Measurements from ENCODE around the gene COQ8A.

COQ8A gene

GRCh38 chr1:226942392-226942791 lies 2.3 kb downstream of the COQ8A start:
- TF ChIP-seq CTCF (IDR thresholded peaks at IDR 0.05) = no peak
- H3K27ac Mint-ChIP-seq = no peak overlapping the region

GRCh38 chr1:226943156-226943555 lies 3.1 kb downstream of the COQ8A start:
- H3K4me1 Mint-ChIP-seq = peaks cover 71% of the 10 kb centered on the region
- H3K4me3 Mint-ChIP-seq = no peak overlapping the region
- peaks cover 5% of the 10 kb centered on the region for H3K36me3 Mint-ChIP-seq (ENCODE audit: low read depth)
- H3K9me3 Mint-ChIP-seq = peaks cover 11% of the 10 kb centered on the region
- TF ChIP-seq CTCF (IDR thresholded peaks at IDR 0.05) = no peak
- H3K27me3 Mint-ChIP-seq (ENCODE audit: low read depth, poor library complexity) = peaks cover 22% of the 10 kb centered on the region
- no peak overlapping the region for H3K27ac Mint-ChIP-seq
- DNase-seq = no peak

More at GRCh38 chr1:226942392-226942791, 2.3 kb downstream of the COQ8A start:
- H3K9me3 Mint-ChIP-seq = peaks cover 11% of the 10 kb centered on the region
- H3K4me1 Mint-ChIP-seq = peaks cover 76% of the 10 kb centered on the region
- no peak overlapping the region for H3K4me3 Mint-ChIP-seq
- DNase-seq = no peak
- peaks cover 4% of the 10 kb centered on the region for H3K36me3 Mint-ChIP-seq (ENCODE audit: low read depth)
- peaks cover 22% of the 10 kb centered on the region for H3K27me3 Mint-ChIP-seq (ENCODE audit: low read depth, poor library complexity)

- Mint-ChIP-seq H3K27ac (no peak overlapping the region), H3K36me3 (ENCODE audit: low read depth) (peaks cover 7% of the 10 kb centered on the region), H3K27me3 (ENCODE audit: low read depth, poor library complexity) (peaks cover 17% of the 10 kb centered on the region), H3K4me1 (peaks cover 63% of the 10 kb centered on the region), H3K4me3 (no peak overlapping the region), H3K9me3 (peaks cover 13% of the 10 kb centered on the region)
- DNase-seq = no peak
- TF ChIP-seq CTCF (IDR thresholded peaks at IDR 0.05) = no peak
Observed at GRCh38 chr1:226943927-226944326, 3.8 kb downstream of the COQ8A start.

- H3K9me3 Mint-ChIP-seq = peaks cover 13% of the 10 kb centered on the region
- H3K36me3 Mint-ChIP-seq (ENCODE audit: low read depth) = peaks cover 7% of the 10 kb centered on the region
- no peak for TF ChIP-seq CTCF (IDR thresholded peaks at IDR 0.05)
- H3K27me3 Mint-ChIP-seq (ENCODE audit: low read depth, poor library complexity) = peaks cover 20% of the 10 kb centered on the region
- H3K4me3 Mint-ChIP-seq = peak overlapping the region; percentile 26
- H3K27ac Mint-ChIP-seq = no peak overlapping the region
- H3K4me1 Mint-ChIP-seq = peaks cover 57% of the 10 kb centered on the region
- DNase-seq = no peak
Observed at GRCh38 chr1:226945106-226945857, 5.2 kb downstream of the COQ8A start.

- no peak for TF ChIP-seq CTCF (IDR thresholded peaks at IDR 0.05)
- no peak for DNase-seq
- H3K9me3 Mint-ChIP-seq = peaks cover 13% of the 10 kb centered on the region
- peaks cover 7% of the 10 kb centered on the region for H3K36me3 Mint-ChIP-seq (ENCODE audit: low read depth)
- no peak overlapping the region for H3K27ac Mint-ChIP-seq
- H3K4me1 Mint-ChIP-seq = peaks cover 53% of the 10 kb centered on the region
- no peak overlapping the region for H3K4me3 Mint-ChIP-seq
- peaks cover 17% of the 10 kb centered on the region for H3K27me3 Mint-ChIP-seq (ENCODE audit: low read depth, poor library complexity)
Observed at GRCh38 chr1:226945858-226946245, 5.8 kb downstream of the COQ8A start.

GRCh38 chr1:226946285-226946684 lies 6.2 kb downstream of the COQ8A start:
- H3K36me3 Mint-ChIP-seq (ENCODE audit: low read depth) = peaks cover 7% of the 10 kb centered on the region
- no peak for TF ChIP-seq CTCF (IDR thresholded peaks at IDR 0.05)
- peaks cover 49% of the 10 kb centered on the region for H3K4me1 Mint-ChIP-seq
- H3K27me3 Mint-ChIP-seq (ENCODE audit: low read depth, poor library complexity) = peaks cover 17% of the 10 kb centered on the region
- no peak overlapping the region for H3K27ac Mint-ChIP-seq
- DNase-seq = no peak
- no peak overlapping the region for H3K4me3 Mint-ChIP-seq
- H3K9me3 Mint-ChIP-seq = peaks cover 13% of the 10 kb centered on the region
